Endothelial cell of umbilical vein (primary cell): ENCODE data around the gene ALG12.

Experiments used
- CTCF ChIP-seq, 2 donors: IDR thresholded peaks; 1 replicate in 1 of 2; 2 replicates in 1 of 2; pipeline ENCODE4 v1.5.1; 2011; ENCODE audit warnings: low read length in 2 of 2, mild to moderate bottlenecking in 2 of 2, moderate library complexity in 2 of 2, control low read depth in 1 of 2, inconsistent platforms in 1 of 2, low read depth in 1 of 2; ENCODE audit not compliant: insufficient read depth in 1 of 2; ENCODE audit errors: extremely low read depth in 1 of 2
- EZH2 ChIP-seq: IDR thresholded peaks from 2 replicates; pipeline ENCODE4 v1.6.1; 2012; ENCODE audit warnings: borderline replicate concordance, low read depth, mild to moderate bottlenecking, moderate library complexity, low read length, inconsistent platforms; ENCODE audit not compliant: severe bottlenecking
- JUN ChIP-seq: IDR thresholded peaks from 2 replicates; pipeline ENCODE4 v1.6.1; 2011; ENCODE audit warnings: borderline replicate concordance, low read depth; ENCODE audit not compliant: insufficient read length, insufficient read depth

GRCh38 chr22:49935561-49935960, 17.3 kb upstream of the ALG12 start:
- TF ChIP-seq CTCF (IDR thresholded peaks at IDR 0.05; ENCODE audit: extremely low read depth in 1 of 2, insufficient read depth in 1 of 2, low read depth in 1 of 2, low read length in 2 of 2) (no peak), EZH2 (no peak), JUN (no peak)
